Measurements from ENCODE around the gene ARHGEF37.

DNA sequence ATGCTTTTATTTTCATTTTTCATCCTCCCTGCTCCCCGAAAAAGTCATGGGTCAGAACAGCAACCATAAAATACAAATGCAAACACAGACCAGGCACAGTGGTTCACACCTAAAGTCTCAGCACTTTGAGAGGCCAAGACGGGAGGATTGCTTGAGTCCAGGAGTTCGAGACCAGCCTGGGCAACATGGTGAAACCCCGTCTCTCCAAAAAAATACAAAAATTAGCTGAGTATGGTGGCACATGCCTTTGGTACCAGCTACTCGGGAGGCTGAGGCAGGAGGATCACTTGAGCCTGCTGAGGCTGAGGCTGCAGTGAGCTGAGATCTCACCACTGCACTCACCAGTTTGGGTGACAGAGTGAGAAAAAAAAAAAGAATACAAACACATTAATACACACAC, 60.3 kb downstream of the ARHGEF37 start:
- TF ChIP-seq, protein P1, sequence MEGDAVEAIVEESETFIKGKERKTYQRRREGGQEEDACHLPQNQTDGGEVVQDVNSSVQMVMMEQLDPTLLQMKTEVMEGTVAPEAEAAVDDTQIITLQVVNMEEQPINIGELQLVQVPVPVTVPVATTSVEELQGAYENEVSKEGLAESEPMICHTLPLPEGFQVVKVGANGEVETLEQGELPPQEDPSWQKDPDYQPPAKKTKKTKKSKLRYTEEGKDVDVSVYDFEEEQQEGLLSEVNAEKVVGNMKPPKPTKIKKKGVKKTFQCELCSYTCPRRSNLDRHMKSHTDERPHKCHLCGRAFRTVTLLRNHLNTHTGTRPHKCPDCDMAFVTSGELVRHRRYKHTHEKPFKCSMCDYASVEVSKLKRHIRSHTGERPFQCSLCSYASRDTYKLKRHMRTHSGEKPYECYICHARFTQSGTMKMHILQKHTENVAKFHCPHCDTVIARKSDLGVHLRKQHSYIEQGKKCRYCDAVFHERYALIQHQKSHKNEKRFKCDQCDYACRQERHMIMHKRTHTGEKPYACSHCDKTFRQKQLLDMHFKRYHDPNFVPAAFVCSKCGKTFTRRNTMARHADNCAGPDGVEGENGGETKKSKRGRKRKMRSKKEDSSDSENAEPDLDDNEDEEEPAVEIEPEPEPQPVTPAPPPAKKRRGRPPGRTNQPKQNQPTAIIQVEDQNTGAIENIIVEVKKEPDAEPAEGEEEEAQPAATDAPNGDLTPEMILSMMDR (conservative IDR thresholded peaks at IDR 0.05 in 1 of 2, IDR thresholded peaks at IDR 0.05 in 1 of 2; ENCODE audit: extremely low read depth in 1 of 2, insufficient read depth in 1 of 2, low read depth in 1 of 2, low read length in 2 of 2) = no peak
- no peak for TF ChIP-seq EZH2 (IDR thresholded peaks at IDR 0.05; ENCODE audit: borderline replicate concordance, low read length)

Data from mammary epithelial cell (primary cell).